GM19397 (cell line): ENCODE measurements around the gene ARHGAP5.

ENCODE experiments used
- ATAC-seq: cut with Tn5 transposase; IDR thresholded peaks from one replicate; pipeline ENCODE4 v1.9.1; 2021; ENCODE audit warnings: mild to moderate bottlenecking, moderate library complexity; ENCODE audit not compliant: unreplicated experiment

ARHGAP5 gene

GRCh38 chr14:32169191-32169590 is 92.1 kb downstream of the ARHGAP5 start:
- no peak for ATAC-seq

GRCh38 chr14:32171469-32171868 is 94.4 kb downstream of the ARHGAP5 start:
- ATAC-seq = no peak

- no peak for ATAC-seq
Observed at GRCh38 chr14:32183151-32184058, 106.3 kb downstream of the ARHGAP5 start.

- no peak for ATAC-seq
Observed at GRCh38 chr14:32185097-32185496, 108.0 kb downstream of the ARHGAP5 start.

GRCh38 chr14:32186248-32186647 is 109.1 kb downstream of the ARHGAP5 start:
- ATAC-seq = no peak

GRCh38 chr14:32189811-32190210 is 112.7 kb downstream of the ARHGAP5 start:
- ATAC-seq = no peak

GRCh38 chr14:32190673-32191072 is 113.6 kb downstream of the ARHGAP5 start:
- no peak for ATAC-seq

GRCh38 chr14:32192712-32193373 is 115.7 kb downstream of the ARHGAP5 start:
- no peak for ATAC-seq

- no peak for ATAC-seq
Observed at GRCh38 chr14:32193532-32193931, 116.4 kb downstream of the ARHGAP5 start.

GRCh38 chr14:32195636-32196035 is 118.5 kb downstream of the ARHGAP5 start:
- no peak for ATAC-seq

GRCh38 chr14:32197919-32198318 is 120.8 kb downstream of the ARHGAP5 start:
- ATAC-seq = no peak

- no peak for ATAC-seq
Observed at GRCh38 chr14:32200368-32201192, 123.5 kb downstream of the ARHGAP5 start.

- peak; percentile 60 for ATAC-seq
Observed at GRCh38 chr14:32201193-32201815, 124.2 kb downstream of the ARHGAP5 start.

- ATAC-seq = no peak
Observed at GRCh38 chr14:32201816-32202490, 124.8 kb downstream of the ARHGAP5 start, which contains the start of gene RNU6-7. TSS of gene RNU6-7 (plus strand) at chr14:32202045.

GRCh38 chr14:32202491-32202997 is 125.4 kb downstream of the ARHGAP5 start:
- no peak for ATAC-seq

- ATAC-seq = peak; percentile 72
Observed at GRCh38 chr14:32202998-32203882, 126.1 kb downstream of the ARHGAP5 start, which contains the start of gene RNU6-8. TSS of gene RNU6-8 (minus strand) at chr14:32203269.

- no peak for ATAC-seq
Observed at GRCh38 chr14:32203928-32204357, 126.8 kb downstream of the ARHGAP5 start.

- no peak for ATAC-seq
Observed at GRCh38 chr14:32205554-32205953, 128.4 kb downstream of the ARHGAP5 start.

- ATAC-seq = no peak
Observed at GRCh38 chr14:32205984-32206383, 128.9 kb downstream of the ARHGAP5 start.
